ENCODE results near the gene GLO1. TPM values are rescaled to one million over a fixed set of nuclear protein-coding genes. Genes with fewer than 3 reads are reported as not detected.

Gene GLO1
- total RNA-seq, 1 donor from 2014 or later = 179 TPM

Other genes with a start within 250 kb of the GLO1 start
- 6.8 and 9.9 TPM in 2 replicates for gene BTBD9, start 63.2 kb downstream of the GLO1 start, total RNA-seq
- gene DNAH8, start 12.2 kb upstream of the GLO1 start, total RNA-seq = 0.05 TPM in 2 replicates

Data from myocyte (in vitro differentiated cells).